OCI-LY3 (cell line): ENCODE results near the gene CCR7.
A peak's percentile ranks its signal among the peaks of the same experiment; 100 is the strongest.

ENCODE experiments used
- H2AFZ ChIP-seq: fragments of 200-600, 300-600 bp; shearing (Covaris generic); 2 replicates; pipeline ENCODE4 v1.6.0; 2014; ENCODE audit warnings: antibody characterized with exemption, low read depth, low read length
- H3K27ac ChIP-seq: fragments of 200-600, 300-600 bp; sonication (generic); 2 replicates; pipeline ENCODE4 v1.5.1; 2014; ENCODE audit warnings: mild to moderate bottlenecking, low read length, moderate library complexity, mixed read lengths
- H3K27me3 ChIP-seq: fragments of 200-600, 300-600 bp; sonication (generic); 2 replicates; pipeline ENCODE4 v1.6.1; 2014; ENCODE audit warnings: low read depth, low read length, mixed read lengths
- H3K36me3 ChIP-seq: fragments of 200-600, 300-600 bp; sonication (generic); replicated peaks from 2 replicates; pipeline ENCODE3; 2014; ENCODE audit warnings: low read depth, low read length, mixed read lengths
- H3K4me1 ChIP-seq: fragments of 300-600, 200-600 bp; sonication (generic); 2 replicates; pipeline ENCODE4 v1.6.1; 2014; ENCODE audit warnings: low read length, mixed read lengths
- H3K4me2 ChIP-seq: fragments of 200-600, 300-600 bp; sonication (generic); 2 replicates; pipeline ENCODE4 v1.6.1; 2014; ENCODE audit warnings: low read length, mixed read lengths
- H3K4me3 ChIP-seq: fragments of 300-600, 200-600 bp; sonication (generic); 2 replicates; pipeline ENCODE4 v1.5.1; 2014; ENCODE audit warnings: antibody characterized with exemption, mild to moderate bottlenecking, low read length, moderate library complexity
- H3K79me2 ChIP-seq: fragments of 300-600, 200-600 bp; shearing (Covaris generic); 2 replicates; pipeline ENCODE4 v1.6.1; 2014; ENCODE audit warnings: mild to moderate bottlenecking, low read length, mixed read lengths
- H3K9ac ChIP-seq: fragments of 300-600, 200-600 bp; shearing (Covaris generic); 2 replicates; pipeline ENCODE4 v1.6.0; 2014; ENCODE audit warnings: mild to moderate bottlenecking, low read length, moderate library complexity
- H3K9me3 ChIP-seq: fragments of 200-600, 300-600 bp; shearing (Covaris generic); 2 replicates; pipeline ENCODE4 v1.6.1; 2014; ENCODE audit warnings: low read length, mixed read lengths; ENCODE audit not compliant: insufficient read depth
- H4K20me1 ChIP-seq: fragments of 200-600, 300-600 bp; sonication (generic); 2 replicates; pipeline ENCODE4 v1.6.1; 2016; ENCODE audit warnings: low read length, mixed read lengths; ENCODE audit not compliant: insufficient read depth
- CTCF ChIP-seq: fragments of 200-600, 300-600 bp; sonication (generic); IDR thresholded peaks from 2 replicates; pipeline ENCODE4 v1.5.1; 2014; ENCODE audit warnings: antibody characterized with exemption, low read length, low read depth
- EZH2phosphoT487 ChIP-seq: fragments of 200-600 bp; shearing (Covaris generic); IDR thresholded peaks from 2 replicates; pipeline ENCODE4 v1.6.1; 2018; ENCODE audit warnings: antibody characterized with exemption, mixed run types, low read depth

CCR7 gene

GRCh38 chr17:40598619-40599467, 33.6 kb upstream of the CCR7 start:
- peak overlapping the region; percentile 92 for H3K9ac ChIP-seq

GRCh38 chr17:40598301-40598618, 33.0 kb upstream of the CCR7 start:
- peak overlapping the region; percentile 70 for H3K4me3 ChIP-seq
- peak overlapping the region; percentile 97 for H3K4me2 ChIP-seq
- H4K20me1 ChIP-seq, result no peaks in the 10 kb centered on the region
- no peaks in the 10 kb centered on the region for H3K36me3 ChIP-seq
- peak overlapping the region; percentile 92 for H3K9ac ChIP-seq
- H3K4me1 ChIP-seq, result peaks cover 77% of the 10 kb centered on the region
- TF ChIP-seq CTCF (no peak), EZH2phosphoT487 (no peak)
- H3K27ac ChIP-seq, result peak overlapping the region; percentile 99
- peaks cover 18% of the 10 kb centered on the region for H3K79me2 ChIP-seq
- H3K9me3 ChIP-seq, result no peaks in the 10 kb centered on the region; the same call in 1 of the 2 replicates
- H3K27me3 ChIP-seq, result no peaks in the 10 kb centered on the region
- no peak overlapping the region for H2AFZ ChIP-seq

More at GRCh38 chr17:40598619-40599467, 33.6 kb upstream of the CCR7 start:
- Histone ChIP-seq H3K27ac (peak overlapping the region; percentile 99), H3K4me2 (peak overlapping the region; percentile 97), H3K27me3 (no peaks in the 10 kb centered on the region), H3K36me3 (no peaks in the 10 kb centered on the region), H3K9me3 (no peaks in the 10 kb centered on the region; the same call in 1 of the 2 replicates), H3K4me3 (peak overlapping the region; percentile 70), H2AFZ (no peak overlapping the region), H4K20me1 (no peaks in the 10 kb centered on the region), H3K79me2 (peaks cover 18% of the 10 kb centered on the region), H3K4me1 (peaks cover 83% of the 10 kb centered on the region)
- TF ChIP-seq CTCF (no peak), EZH2phosphoT487 (peak; percentile 72)

GRCh38 chr17:40597556-40598300, 32.5 kb upstream of the CCR7 start:
- Histone ChIP-seq H3K79me2 (peaks cover 18% of the 10 kb centered on the region), H3K27ac (peak overlapping the region; percentile 99), H3K9me3 (no peaks in the 10 kb centered on the region; the same call in 1 of the 2 replicates), H2AFZ (peak overlapping the region; percentile 5; the same call in 1 of the 2 replicates), H3K9ac (peak overlapping the region; percentile 92), H3K36me3 (no peaks in the 10 kb centered on the region), H3K4me2 (peak overlapping the region; percentile 97), H3K4me3 (peak overlapping the region; percentile 70), H3K4me1 (peaks cover 71% of the 10 kb centered on the region), H3K27me3 (no peaks in the 10 kb centered on the region), H4K20me1 (no peaks in the 10 kb centered on the region)
- TF ChIP-seq EZH2phosphoT487, result no peak
- no peak for TF ChIP-seq CTCF

- Histone ChIP-seq H3K79me2 (peaks cover 18% of the 10 kb centered on the region), H3K4me3 (peak overlapping the region; percentile 70), H3K9me3 (no peaks in the 10 kb centered on the region; the same call in 1 of the 2 replicates), H3K9ac (peak overlapping the region; percentile 92), H3K4me1 (peaks cover 66% of the 10 kb centered on the region), H4K20me1 (no peaks in the 10 kb centered on the region), H3K4me2 (peak overlapping the region; percentile 97), H3K27me3 (no peaks in the 10 kb centered on the region), H3K36me3 (no peaks in the 10 kb centered on the region), H2AFZ (peak overlapping the region; percentile 5; the same call in 1 of the 2 replicates), H3K27ac (peak overlapping the region; percentile 99)
- TF ChIP-seq EZH2phosphoT487 (no peak), CTCF (no peak)
These were observed 31.9 kb upstream of the CCR7 start for GRCh38 chr17:40597156-40597555.
